GM12878 (cell line): ENCODE results near the gene COL6A3. TPM values are rescaled to one million over a fixed set of nuclear protein-coding genes. Genes with fewer than 3 reads are reported as not detected.

ENCODE experiments used
- CBX3 ChIP-seq: fragments of 200-600 bp; sonication (generic); IDR thresholded peaks from 2 replicates; pipeline ENCODE4 v1.6.1; 2016; ENCODE audit warnings: low read depth, borderline replicate concordance
- ESRRA ChIP-seq: IDR thresholded peaks from 2 replicates; pipeline ENCODE4 v1.6.1; 2012; ENCODE audit warnings: mild to moderate bottlenecking, low read length, improper control_type of control experiment
- ETV6 ChIP-seq, 2 experiments: fragments of 450-650 bp in 1 of 2; IDR thresholded peaks in 1 of 2; conservative IDR thresholded peaks in 1 of 2; 2 replicates each; pipeline ENCODE4 v1.6.1; 2014; ENCODE audit warnings: antibody characterized with exemption in 1 of 2, borderline replicate concordance in 1 of 2, low read depth in 1 of 2, mild to moderate bottlenecking in 1 of 2, moderate library complexity in 1 of 2
- MTA2 ChIP-seq: fragments of 450-650 bp; IDR thresholded peaks from 2 replicates; pipeline ENCODE4 v1.6.1; 2016; ENCODE audit warnings: low read depth, mild to moderate bottlenecking, moderate library complexity
- SIN3A ChIP-seq: IDR thresholded peaks from 2 replicates; pipeline ENCODE4 v1.6.1; 2012; ENCODE audit warnings: low read depth, low read length, improper control_type of control experiment
- SRF ChIP-seq, 2 experiments: IDR thresholded peaks; 2 replicates each; pipeline ENCODE4 v1.6.1; 2011; ENCODE audit warnings: low read depth in 2 of 2, low read length in 2 of 2, mild to moderate bottlenecking in 1 of 2, moderate library complexity in 1 of 2
- ZBTB33 ChIP-seq: fragments of 450-650 bp; IDR thresholded peaks from 2 replicates; pipeline ENCODE4 v1.6.1; 2017; ENCODE audit warnings: mild to moderate bottlenecking
- ZNF622 ChIP-seq: fragments of 450-650 bp; IDR thresholded peaks from 2 replicates; pipeline ENCODE4 v1.6.1; 2017; ENCODE audit warnings: mild to moderate bottlenecking, inconsistent platforms
- polyA plus RNA-seq, 11 experiments: library from polyadenylated mRNA; depleted of rRNA in 4 of 11; unstranded in 6 of 11; stranded (reverse) in 5 of 11; fragments of >200 nt; fragmentation: Nextera tagmentation in 4 of 11; fragmentation: Illumina TruSeq in 1 of 11; extraction: Ambion mirVana in 4 of 11; extraction: Trizol in 1 of 11; gene quantifications; 1 replicate in 1 of 11; 2 replicates in 10 of 11; pipeline versions ENCODE4 v1.2.1 to v1.2.3, GENCODE V29; 2011 to 2016; ENCODE audit warnings: inconsistent platforms in 2 of 11, missing spikeins in 2 of 11, low read depth in 1 of 11
- total RNA-seq, 4 experiments: library from RNA; depleted of rRNA in 3 of 4; stranded (reverse); fragments of >200 nt in 3 of 4; fragmentation: Illumina TruSeq in 1 of 4; extraction: Trizol in 1 of 4; gene quantifications; 2 replicates each; pipeline versions ENCODE4 v1.2.1 to v1.2.3, GENCODE V29; 2013 to 2021
- TF ChIP-seq, protein P1 (sequence below): IDR thresholded peaks from 2 replicates; pipeline ENCODE4 v1.6.1; 2011; ENCODE audit warnings: mild to moderate bottlenecking, low read depth, low read length, moderate library complexity; ENCODE audit not compliant: insufficient replicate concordance
- TF ChIP-seq, protein P2 (sequence below): fragments of 450-650 bp; IDR thresholded peaks from 2 replicates; pipeline ENCODE4 v1.6.1; 2017; ENCODE audit warnings: borderline replicate concordance

The COL6A3 gene
- total and polyA plus RNA-seq, 10 of the 15 experiments (the other 5 are each of a cell fraction or from before 2014, with no cell fraction given), result 0.01 to 0.51 (median 0.09) TPM; not detected in 4

GRCh38 chr2:237323656-237324055, 90.3 kb downstream of the COL6A3 start (continued):
- TF ChIP-seq, protein P1, sequence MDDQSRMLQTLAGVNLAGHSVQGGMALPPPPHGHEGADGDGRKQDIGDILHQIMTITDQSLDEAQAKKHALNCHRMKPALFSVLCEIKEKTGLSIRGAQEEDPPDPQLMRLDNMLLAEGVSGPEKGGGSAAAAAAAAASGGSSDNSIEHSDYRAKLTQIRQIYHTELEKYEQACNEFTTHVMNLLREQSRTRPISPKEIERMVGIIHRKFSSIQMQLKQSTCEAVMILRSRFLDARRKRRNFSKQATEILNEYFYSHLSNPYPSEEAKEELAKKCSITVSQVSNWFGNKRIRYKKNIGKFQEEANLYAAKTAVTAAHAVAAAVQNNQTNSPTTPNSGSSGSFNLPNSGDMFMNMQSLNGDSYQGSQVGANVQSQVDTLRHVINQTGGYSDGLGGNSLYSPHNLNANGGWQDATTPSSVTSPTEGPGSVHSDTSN, result no peak
- TF ChIP-seq CBX3 (no peak), ESRRA (no peak), ZBTB33 (no peak), SRF (IDR thresholded peaks at IDR 0.05; ENCODE audit: low read depth in 2 of 2, low read length in 2 of 2) (no peak), ZNF622 (no peak), ETV6 (conservative IDR thresholded peaks at IDR 0.05 in 1 of 2, IDR thresholded peaks at IDR 0.05 in 1 of 2; ENCODE audit: borderline replicate concordance in 1 of 2, low read depth in 1 of 2) (no peak), MTA2 (no peak), SIN3A (no peak)
- TF ChIP-seq, protein P2, sequence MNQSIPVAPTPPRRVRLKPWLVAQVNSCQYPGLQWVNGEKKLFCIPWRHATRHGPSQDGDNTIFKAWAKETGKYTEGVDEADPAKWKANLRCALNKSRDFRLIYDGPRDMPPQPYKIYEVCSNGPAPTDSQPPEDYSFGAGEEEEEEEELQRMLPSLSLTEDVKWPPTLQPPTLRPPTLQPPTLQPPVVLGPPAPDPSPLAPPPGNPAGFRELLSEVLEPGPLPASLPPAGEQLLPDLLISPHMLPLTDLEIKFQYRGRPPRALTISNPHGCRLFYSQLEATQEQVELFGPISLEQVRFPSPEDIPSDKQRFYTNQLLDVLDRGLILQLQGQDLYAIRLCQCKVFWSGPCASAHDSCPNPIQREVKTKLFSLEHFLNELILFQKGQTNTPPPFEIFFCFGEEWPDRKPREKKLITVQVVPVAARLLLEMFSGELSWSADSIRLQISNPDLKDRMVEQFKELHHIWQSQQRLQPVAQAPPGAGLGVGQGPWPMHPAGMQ, result no peak
- TF ChIP-seq, all 136 proteins: peak for 0
